IPS-18a (cell line): ENCODE results near the gene SEL1L3.

Experiments used
- H3K27ac ChIP-seq: one replicate; pipeline ENCODE4 v1.5.1; 2013; ENCODE audit warnings: low read length
- H3K27me3 ChIP-seq: one replicate; pipeline ENCODE4 v1.6.1; 2013; ENCODE audit warnings: mild to moderate bottlenecking, low read length; ENCODE audit not compliant: control insufficient read depth, insufficient read depth
- H3K36me3 ChIP-seq: one replicate; pipeline ENCODE4 v1.6.1; 2013; ENCODE audit warnings: low read depth, low read length; ENCODE audit not compliant: control insufficient read depth
- H3K4me1 ChIP-seq: one replicate; pipeline ENCODE4 v1.6.1; 2013; ENCODE audit warnings: low read depth, low read length; ENCODE audit not compliant: control insufficient read depth
- H3K4me3 ChIP-seq: one replicate; pipeline ENCODE4 v1.5.1; 2013; ENCODE audit warnings: low read length
- H3K9ac ChIP-seq: one replicate; pipeline ENCODE4 v1.6.1; 2013; ENCODE audit warnings: mild to moderate bottlenecking, low read length, moderate library complexity
- H3K9me3 ChIP-seq: one replicate; pipeline ENCODE4 v1.6.1; 2013; ENCODE audit warnings: low read depth, low read length; ENCODE audit not compliant: control insufficient read depth

Gene SEL1L3

GRCh38 chr4:25779021-25779420, 83.8 kb downstream of the SEL1L3 start:
- Histone ChIP-seq H3K27ac (no peak overlapping the region), H3K9ac (no peak overlapping the region), H3K4me1 (peaks cover 3% of the 10 kb centered on the region), H3K9me3 (no peaks in the 10 kb centered on the region), H3K36me3 (peaks cover 42% of the 10 kb centered on the region), H3K4me3 (no peak overlapping the region), H3K27me3 (no peaks in the 10 kb centered on the region)

GRCh38 chr4:25776795-25777194, 86.0 kb downstream of the SEL1L3 start:
- no peak overlapping the region for H3K27ac ChIP-seq
- H3K27me3 ChIP-seq, result no peaks in the 10 kb centered on the region
- no peak overlapping the region for H3K4me3 ChIP-seq
- no peak overlapping the region for H3K9ac ChIP-seq
- H3K4me1 ChIP-seq, result peaks cover 5% of the 10 kb centered on the region
- H3K36me3 ChIP-seq, result peaks cover 25% of the 10 kb centered on the region
- no peaks in the 10 kb centered on the region for H3K9me3 ChIP-seq

- Histone ChIP-seq H3K27me3 (no peaks in the 10 kb centered on the region), H3K36me3 (peaks cover 23% of the 10 kb centered on the region), H3K9ac (no peak overlapping the region), H3K27ac (no peak overlapping the region), H3K4me1 (peaks cover 5% of the 10 kb centered on the region), H3K4me3 (no peak overlapping the region), H3K9me3 (no peaks in the 10 kb centered on the region)
Observed at GRCh38 chr4:25775166-25775565, 87.6 kb downstream of the SEL1L3 start.

- no peak overlapping the region for H3K9ac ChIP-seq
- no peaks in the 10 kb centered on the region for H3K27me3 ChIP-seq
- H3K9me3 ChIP-seq, result no peaks in the 10 kb centered on the region
- no peak overlapping the region for H3K27ac ChIP-seq
- no peak overlapping the region for H3K4me3 ChIP-seq
- H3K4me1 ChIP-seq, result peaks cover 5% of the 10 kb centered on the region
- H3K36me3 ChIP-seq, result peaks cover 11% of the 10 kb centered on the region
Observed at GRCh38 chr4:25773358-25773757, 89.4 kb downstream of the SEL1L3 start.

- Histone ChIP-seq H3K4me3 (no peak overlapping the region), H3K9ac (no peak overlapping the region), H3K4me1 (peaks cover 5% of the 10 kb centered on the region), H3K27ac (no peak overlapping the region), H3K9me3 (no peaks in the 10 kb centered on the region), H3K36me3 (peaks cover under 1% of the 10 kb centered on the region), H3K27me3 (no peaks in the 10 kb centered on the region)
Observed at GRCh38 chr4:25771672-25772071, 91.1 kb downstream of the SEL1L3 start.

- no peak overlapping the region for H3K4me3 ChIP-seq
- no peaks in the 10 kb centered on the region for H3K9me3 ChIP-seq
- H3K27me3 ChIP-seq, result no peaks in the 10 kb centered on the region
- H3K4me1 ChIP-seq, result peaks cover 5% of the 10 kb centered on the region
- peaks cover 5% of the 10 kb centered on the region for H3K36me3 ChIP-seq
- H3K9ac ChIP-seq, result no peak overlapping the region
- H3K27ac ChIP-seq, result no peak overlapping the region
Observed at GRCh38 chr4:25770847-25771246, 91.9 kb downstream of the SEL1L3 start.

- Histone ChIP-seq H3K36me3 (peaks cover 20% of the 10 kb centered on the region), H3K27me3 (no peaks in the 10 kb centered on the region), H3K27ac (no peak overlapping the region), H3K4me3 (no peak overlapping the region), H3K9me3 (no peaks in the 10 kb centered on the region), H3K4me1 (peaks cover 4% of the 10 kb centered on the region), H3K9ac (no peak overlapping the region)
Observed at GRCh38 chr4:25769251-25769650, 93.5 kb downstream of the SEL1L3 start.

GRCh38 chr4:25767877-25768725, 94.7 kb downstream of the SEL1L3 start:
- no peaks in the 10 kb centered on the region for H3K4me1 ChIP-seq
- H3K4me3 ChIP-seq, result no peak overlapping the region
- no peak overlapping the region for H3K27ac ChIP-seq
- no peaks in the 10 kb centered on the region for H3K9me3 ChIP-seq
- no peak overlapping the region for H3K9ac ChIP-seq
- H3K36me3 ChIP-seq, result peaks cover 23% of the 10 kb centered on the region
- no peaks in the 10 kb centered on the region for H3K27me3 ChIP-seq

- H3K27ac ChIP-seq, result no peak overlapping the region
- H3K4me1 ChIP-seq, result no peaks in the 10 kb centered on the region
- H3K9ac ChIP-seq, result no peak overlapping the region
- H3K4me3 ChIP-seq, result no peak overlapping the region
- H3K9me3 ChIP-seq, result no peaks in the 10 kb centered on the region
- H3K36me3 ChIP-seq, result peaks cover 33% of the 10 kb centered on the region
- no peaks in the 10 kb centered on the region for H3K27me3 ChIP-seq
Observed at GRCh38 chr4:25760518-25761157, 102.2 kb downstream of the SEL1L3 start.

GRCh38 chr4:25760048-25760447, 102.7 kb downstream of the SEL1L3 start:
- Histone ChIP-seq H3K36me3 (peaks cover 27% of the 10 kb centered on the region), H3K4me3 (no peak overlapping the region), H3K9ac (no peak overlapping the region), H3K27ac (no peak overlapping the region), H3K27me3 (no peaks in the 10 kb centered on the region), H3K9me3 (no peaks in the 10 kb centered on the region), H3K4me1 (no peaks in the 10 kb centered on the region)

GRCh38 chr4:25759101-25759500, 103.7 kb downstream of the SEL1L3 start:
- Histone ChIP-seq H3K4me1 (no peaks in the 10 kb centered on the region), H3K27ac (no peak overlapping the region), H3K36me3 (peaks cover 18% of the 10 kb centered on the region), H3K27me3 (no peaks in the 10 kb centered on the region), H3K9me3 (no peaks in the 10 kb centered on the region), H3K9ac (no peak overlapping the region), H3K4me3 (no peak overlapping the region)

GRCh38 chr4:25757452-25757851, 105.3 kb downstream of the SEL1L3 start:
- H3K4me1 ChIP-seq, result no peaks in the 10 kb centered on the region
- H3K27ac ChIP-seq, result no peak overlapping the region
- no peaks in the 10 kb centered on the region for H3K9me3 ChIP-seq
- no peaks in the 10 kb centered on the region for H3K27me3 ChIP-seq
- H3K36me3 ChIP-seq, result peaks cover 17% of the 10 kb centered on the region
- H3K9ac ChIP-seq, result no peak overlapping the region
- H3K4me3 ChIP-seq, result no peak overlapping the region
